Gastroesophageal sphincter (tissue), 4 donors: ENCODE results near the gene FAM89B. TPM values are rescaled to one million over a fixed set of nuclear protein-coding genes. Genes with fewer than 3 reads are reported as not detected.

Experiments
- ATAC-seq: fragments of 150-250 bp; one replicate; pipeline ENCODE4 v1.9.1; 2016; ENCODE audit warnings: mild to moderate bottlenecking, moderate library complexity
- H3K27ac ChIP-seq, 4 donors: fragments of 200-600 bp; sonication (generic) in 3 of 4; 1 replicate in 3 of 4; 2 replicates in 1 of 4; pipeline ENCODE4 v1.5.1; 2016 to 2019
- H3K27me3 ChIP-seq: fragments of 200-600 bp; sonication (generic); one replicate; pipeline ENCODE4 v1.5.1; 2019
- H3K36me3 ChIP-seq, 2 donors: fragments of 200-600 bp; sonication (generic); one replicate each; pipeline ENCODE4 v1.5.1; 2019; ENCODE audit warnings: control low read depth in 1 of 2
- H3K4me1 ChIP-seq, 3 donors: fragments of 200-600 bp; sonication (generic); 1 replicate in 2 of 3; 2 replicates in 1 of 3; pipeline ENCODE4 v1.5.1; 2016 to 2019; ENCODE audit warnings: control low read depth in 2 of 3
- H3K4me3 ChIP-seq, 2 donors: fragments of 200-600 bp; sonication (generic); one replicate each; pipeline ENCODE4 v1.5.1; 2019; ENCODE audit warnings: mild to moderate bottlenecking in 1 of 2, moderate library complexity in 1 of 2
- H3K9me3 ChIP-seq, 3 donors: fragments of 200-600 bp; sonication (generic); one replicate each; pipeline ENCODE4 v1.5.1; 2017 to 2019; ENCODE audit warnings: control low read depth in 2 of 3
- EP300 ChIP-seq: sonication (generic); formaldehyde crosslinking; IDR thresholded peaks from one replicate; pipeline ENCODE4 v1.6.1; 2017; ENCODE audit warnings: antibody characterized with exemption, mild to moderate bottlenecking
- POLR2A ChIP-seq, 2 donors: fragments of 450-650 bp; IDR thresholded peaks; one replicate each; pipeline ENCODE4 v1.6.1; 2017; ENCODE audit warnings: antibody characterized with exemption in 2 of 2, mild to moderate bottlenecking in 2 of 2, moderate library complexity in 1 of 2
- POLR2AphosphoS5 ChIP-seq: sonication (generic); formaldehyde crosslinking; IDR thresholded peaks from one replicate; pipeline ENCODE4 v1.6.1; 2017; ENCODE audit warnings: antibody characterized with exemption
- WGBS, 2 donors: methylation state at CpG; one replicate each; pipeline ENCODE4 v1.1.5; 2018; ENCODE audit warnings: low coverage in 1 of 2; 5-methylcytosine and 5-hydroxymethylcytosine counted together
- total RNA-seq, 4 donors: library from RNA; depleted of rRNA; stranded (reverse); fragments of >200 nt; gene quantifications; one replicate each; pipeline ENCODE4 v1.1.0, GENCODE V29; 2016
- TF ChIP-seq, protein P1 (sequence below), 4 experiments: fragments of 200-600 bp in 2 of 4; fragments of 450-650 bp in 2 of 4; sonication (generic) in 1 of 4; IDR thresholded peaks; one replicate each; pipeline ENCODE4 v1.5.1; 2017 to 2019; ENCODE audit warnings: antibody characterized with exemption in 4 of 4, mild to moderate bottlenecking in 2 of 4, moderate library complexity in 2 of 4

Gene FAM89B
- total RNA-seq, 4 donors from 2014 or later, result 36.6 to 68.3 (median 55.0) TPM

DNA sequence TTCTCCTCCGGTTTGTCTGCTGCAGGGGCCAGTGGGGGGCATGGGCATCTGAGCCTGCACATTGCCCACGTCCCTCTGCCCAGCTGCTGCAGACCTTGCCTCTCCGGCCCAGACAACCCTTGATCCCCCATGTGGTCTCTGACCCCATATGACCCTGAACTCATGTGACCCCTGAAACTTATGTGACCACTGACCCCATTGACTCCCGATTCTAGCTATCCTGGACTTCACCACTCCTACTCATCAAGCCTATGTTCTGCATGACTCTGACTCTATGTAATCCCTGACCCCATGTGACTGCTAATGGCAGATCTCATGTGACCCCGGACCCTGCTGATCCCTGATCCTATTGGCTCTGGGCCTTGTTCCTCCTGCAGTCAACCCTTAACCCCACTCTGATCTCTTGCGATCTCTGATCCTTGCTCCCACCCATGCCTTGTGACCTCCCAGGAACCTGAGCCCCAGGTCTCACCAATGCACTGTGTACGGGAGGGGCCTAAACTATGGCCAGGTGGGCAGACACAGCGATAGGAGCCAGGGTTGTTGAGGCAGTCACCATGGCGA, 19.9 kb upstream of the FAM89B start:
- ATAC-seq, result no peak
- 33 to 83% methylated on average over 1 to 3 of the region's 9 CpGs for WGBS, 2 donors
- H3K4me1 ChIP-seq, result peaks cover 0 to 64% (median 32%) of the 10 kb centered on the region in 3 donors
- no peaks in the 10 kb centered on the region for H3K27me3 ChIP-seq
- no peak for TF ChIP-seq POLR2AphosphoS5
- no peak for TF ChIP-seq EP300
- peaks cover 0 to 65% of the 10 kb centered on the region in 2 donors for H3K36me3 ChIP-seq
- H3K9me3 ChIP-seq, result no peaks in the 10 kb centered on the region
- H3K4me3 ChIP-seq, result no peak overlapping the region
- no peak overlapping the region for H3K27ac ChIP-seq

DNA sequence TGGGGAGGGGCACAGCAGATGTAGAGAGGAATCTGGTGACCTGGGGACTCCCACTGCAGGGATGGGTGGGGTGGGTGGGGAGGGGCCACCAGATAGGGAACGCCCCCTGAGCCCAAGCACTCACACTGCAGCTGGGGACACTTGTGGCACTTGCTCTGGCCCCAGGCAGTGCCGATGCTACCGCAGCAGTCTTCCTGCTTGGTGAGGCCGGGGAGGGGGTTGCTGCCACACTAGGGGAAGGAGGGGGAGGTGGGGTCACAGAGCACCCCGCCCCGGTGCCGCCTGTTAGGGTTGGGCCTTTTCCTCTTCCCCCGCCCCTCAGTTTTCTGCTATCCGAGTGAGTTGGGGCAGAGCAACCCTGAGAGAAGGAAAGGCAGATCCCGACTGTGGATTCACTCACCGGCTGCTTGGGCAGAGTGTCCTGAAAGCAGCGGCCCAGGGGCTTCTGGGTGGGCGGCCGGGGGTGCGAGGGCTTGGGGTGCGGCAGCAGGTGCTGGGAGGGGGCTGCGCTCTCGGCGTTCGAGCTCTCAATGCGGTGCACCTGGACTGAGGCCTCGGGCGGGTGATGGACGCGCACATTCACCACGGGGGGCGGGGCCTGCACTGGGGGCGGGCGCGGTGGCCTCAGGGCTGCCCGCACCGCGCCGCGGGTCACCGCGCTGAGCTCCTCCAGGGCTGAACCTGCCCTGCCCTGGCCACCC, 18.9 kb upstream of the FAM89B start:
- no peak for ATAC-seq
- TF ChIP-seq POLR2AphosphoS5, result no peak
- TF ChIP-seq EP300, result no peak
- no peak for TF ChIP-seq POLR2A (IDR thresholded peaks at IDR 0.05)
- TF ChIP-seq, protein P1, sequence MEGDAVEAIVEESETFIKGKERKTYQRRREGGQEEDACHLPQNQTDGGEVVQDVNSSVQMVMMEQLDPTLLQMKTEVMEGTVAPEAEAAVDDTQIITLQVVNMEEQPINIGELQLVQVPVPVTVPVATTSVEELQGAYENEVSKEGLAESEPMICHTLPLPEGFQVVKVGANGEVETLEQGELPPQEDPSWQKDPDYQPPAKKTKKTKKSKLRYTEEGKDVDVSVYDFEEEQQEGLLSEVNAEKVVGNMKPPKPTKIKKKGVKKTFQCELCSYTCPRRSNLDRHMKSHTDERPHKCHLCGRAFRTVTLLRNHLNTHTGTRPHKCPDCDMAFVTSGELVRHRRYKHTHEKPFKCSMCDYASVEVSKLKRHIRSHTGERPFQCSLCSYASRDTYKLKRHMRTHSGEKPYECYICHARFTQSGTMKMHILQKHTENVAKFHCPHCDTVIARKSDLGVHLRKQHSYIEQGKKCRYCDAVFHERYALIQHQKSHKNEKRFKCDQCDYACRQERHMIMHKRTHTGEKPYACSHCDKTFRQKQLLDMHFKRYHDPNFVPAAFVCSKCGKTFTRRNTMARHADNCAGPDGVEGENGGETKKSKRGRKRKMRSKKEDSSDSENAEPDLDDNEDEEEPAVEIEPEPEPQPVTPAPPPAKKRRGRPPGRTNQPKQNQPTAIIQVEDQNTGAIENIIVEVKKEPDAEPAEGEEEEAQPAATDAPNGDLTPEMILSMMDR (IDR thresholded peaks at IDR 0.05), result no peak
- Histone ChIP-seq H3K4me3 (no peak overlapping the region), H3K36me3 (peaks cover 0 to 55% of the 10 kb centered on the region in 2 donors), H3K4me1 (peaks cover 0 to 61% (median 33%) of the 10 kb centered on the region in 3 donors), H3K27ac (peak overlapping the region in 2 of 4 donors; percentile 3 to 97), H3K27me3 (no peaks in the 10 kb centered on the region), H3K9me3 (no peaks in the 10 kb centered on the region)
- WGBS, 2 donors, result no CpG with 5 or more reads among the region's 37 CpGs

DNA sequence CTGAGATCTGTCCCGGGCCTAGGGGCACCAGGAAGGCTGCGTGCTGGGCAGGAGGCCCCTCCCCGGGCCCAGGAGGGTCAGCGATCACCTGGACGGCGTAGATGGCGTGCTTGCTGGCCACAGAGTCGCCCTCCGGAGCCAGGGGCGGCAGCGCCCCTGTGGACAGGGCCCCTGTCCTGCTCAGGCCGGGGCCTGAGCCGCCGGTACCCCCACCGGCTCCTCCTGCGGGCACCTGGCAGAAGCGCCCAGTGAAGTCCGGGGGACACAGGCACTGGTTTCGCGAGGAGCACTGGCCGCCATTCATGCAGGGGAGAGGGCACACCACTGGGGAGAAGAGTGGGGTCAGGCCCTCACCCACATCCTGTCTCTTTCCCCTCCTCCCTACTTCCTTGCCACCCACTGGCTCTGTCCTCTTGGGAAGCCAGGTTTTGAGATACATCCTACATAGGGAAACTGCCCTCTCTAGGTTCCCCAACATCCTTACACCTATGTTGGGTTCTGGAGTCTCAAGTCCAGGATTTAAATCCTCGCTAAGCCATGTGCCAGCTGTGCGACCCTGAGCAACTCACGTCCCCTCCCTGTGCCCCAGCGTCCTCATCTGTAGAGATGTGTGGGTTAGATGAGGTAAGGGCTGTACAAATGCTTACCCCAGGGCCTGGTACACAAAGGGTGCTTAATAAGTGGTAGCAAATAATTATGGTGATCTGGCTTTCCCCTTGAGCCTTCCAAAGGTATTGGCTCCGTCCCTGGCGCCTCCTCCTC, 18.1 kb upstream of the FAM89B start:
- ATAC-seq, result no peak
- peak overlapping the region in 3 of 4 donors; percentile 3 to 98 (median 97) for H3K27ac ChIP-seq
- TF ChIP-seq POLR2AphosphoS5 (no peak), POLR2A (IDR thresholded peaks at IDR 0.05) (no peak), EP300 (no peak)
- TF ChIP-seq, protein P1 (IDR thresholded peaks at IDR 0.05), result no peak
- 40 to 77% methylated on average over 1 to 6 of the region's 27 CpGs for WGBS, 2 donors
- H3K4me3 ChIP-seq, result no peak overlapping the region
- no peaks in the 10 kb centered on the region for H3K27me3 ChIP-seq
- H3K4me1 ChIP-seq, result peaks cover 0 to 69% (median 40%) of the 10 kb centered on the region in 3 donors
- no peaks in the 10 kb centered on the region for H3K9me3 ChIP-seq
- peaks cover 0 to 48% of the 10 kb centered on the region in 2 donors for H3K36me3 ChIP-seq

DNA sequence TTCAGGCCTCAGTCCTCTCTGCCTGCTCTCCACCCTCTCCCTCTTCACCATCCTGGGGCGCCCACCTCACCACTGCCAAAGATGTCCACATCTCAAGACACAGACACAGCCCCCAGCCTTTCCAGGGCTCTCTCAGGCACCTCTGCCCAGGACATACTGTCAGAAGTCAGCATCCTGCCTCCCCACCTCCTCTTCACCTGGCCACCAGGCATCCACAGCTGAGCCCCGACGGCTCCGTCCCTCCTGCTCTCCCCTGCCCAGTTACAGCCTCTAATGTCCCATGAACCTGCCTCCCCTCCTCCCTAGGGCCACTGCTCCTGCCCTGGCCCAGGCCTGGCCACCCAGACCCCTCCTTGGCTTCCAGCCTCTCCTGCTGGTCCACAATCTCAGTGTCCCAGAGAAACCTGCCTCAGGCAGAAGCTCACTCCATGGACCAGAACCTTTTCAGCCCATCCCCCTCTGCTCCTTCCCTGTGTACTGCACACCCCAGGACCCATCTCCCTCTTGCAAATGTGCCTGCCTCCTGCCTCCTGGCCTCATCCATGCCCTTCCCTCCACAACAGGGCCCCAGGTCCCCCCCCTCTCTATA, 17.4 kb upstream of the FAM89B start:
- no peaks in the 10 kb centered on the region for H3K27me3 ChIP-seq
- peaks cover 0 to 76% (median 46%) of the 10 kb centered on the region in 3 donors for H3K4me1 ChIP-seq
- peak overlapping the region in 3 of 4 donors; percentile 97 to 100 (median 98) for H3K27ac ChIP-seq
- no peak overlapping the region for H3K4me3 ChIP-seq
- peaks cover 0 to 43% of the 10 kb centered on the region in 2 donors for H3K36me3 ChIP-seq
- TF ChIP-seq POLR2AphosphoS5 (no peak), POLR2A (IDR thresholded peaks at IDR 0.05) (no peak), EP300 (no peak)
- TF ChIP-seq, protein P1 (IDR thresholded peaks at IDR 0.05), result no peak
- no peaks in the 10 kb centered on the region for H3K9me3 ChIP-seq
- ATAC-seq, result no peak
- 75 to 88% methylated on average over 2 to 3 of the region's 4 CpGs for WGBS, 2 donors

DNA sequence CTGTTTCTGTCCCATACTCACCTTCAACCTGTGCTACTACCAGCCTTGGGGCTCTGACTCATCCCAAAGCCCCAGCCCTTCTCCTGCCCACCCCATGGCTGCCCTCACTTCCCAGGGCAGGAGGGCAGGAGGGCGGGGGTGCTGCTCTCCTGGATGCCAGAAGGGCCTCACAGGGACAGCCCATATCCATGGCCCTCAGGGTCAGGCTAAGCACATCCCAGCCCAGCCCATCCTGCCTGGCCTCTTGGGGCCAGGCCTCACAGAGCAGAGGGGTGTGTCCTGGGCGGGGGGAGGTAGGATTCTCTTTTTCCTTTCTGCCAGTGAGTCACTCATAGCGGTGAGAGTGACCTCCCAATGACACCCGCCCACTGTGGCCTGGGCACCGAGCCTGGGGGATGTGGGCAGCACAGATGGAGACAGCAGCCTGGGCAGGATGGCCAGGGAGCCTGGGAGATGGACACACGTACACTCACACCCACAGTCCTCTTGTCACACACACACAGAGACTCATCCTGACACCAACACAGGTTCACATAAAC, 16.6 kb upstream of the FAM89B start:
- TF ChIP-seq POLR2AphosphoS5 (peak; percentile 39), EP300 (no peak), POLR2A (IDR thresholded peaks at IDR 0.05) (no peak)
- TF ChIP-seq, protein P1 (IDR thresholded peaks at IDR 0.05), result no peak

More for the DNA sequence above, 16.6 kb upstream of the FAM89B start:
- Histone ChIP-seq H3K4me1 (peaks cover 0 to 84% (median 54%) of the 10 kb centered on the region in 3 donors), H3K4me3 (no peak overlapping the region), H3K27me3 (no peaks in the 10 kb centered on the region), H3K27ac (peak overlapping the region in 3 of 4 donors; percentile 97 to 100 (median 98)), H3K36me3 (peaks cover 0 to 35% of the 10 kb centered on the region in 2 donors), H3K9me3 (no peaks in the 10 kb centered on the region)
- ATAC-seq, result peak; percentile 23
- no CpG with 5 or more reads among the region's 6 CpGs for WGBS, 2 donors
